K562 (cell line): ENCODE data around the gene PLA2G4F. TPM values are rescaled to one million over a fixed set of nuclear protein-coding genes. Genes with fewer than 3 reads are reported as not detected.

Source experiments
- ATAC-seq: fragments of 200-7000 bp; cut with Tn5 transposase; 3 replicates; pipeline ENCODE4 v1.9.1; 2020; ENCODE audit warnings: moderate library complexity
- BruUV-seq: library from RNA; stranded (reverse); fragments of 400-500 nt; replicated peaks from 2 replicates; lab custom pipeline; 2021; lab: Mats Ljungman, UMichigan
- CTCF ChIA-PET: fragments of 300-600 bp; formaldehyde crosslinking; extraction: SDS; loops from one replicate; lab custom pipeline; 2021; ENCODE audit warnings: low intra/inter-chr PET ratio; lab: Yijun Ruan, JAX
- POLR2A ChIA-PET: fragments of 300-600, 350-650 bp; sonication (Branson Sonifier 250); formaldehyde crosslinking; extraction: SDS; loops from one replicate; lab custom pipeline; 2021; ENCODE audit warnings: antibody characterized with exemption, inconsistent platforms; lab: Yijun Ruan, JAX
- DNase-seq, 4 experiments: peaks; one replicate each; pipeline versions ENCODE4 v3.0.0 to v3.0.0-alpha.2; 2011 to 2018; ENCODE audit warnings: low spot score in 3 of 4, mixed read lengths in 3 of 4; ENCODE audit errors: extremely low read depth in 1 of 4
- FAIRE-seq: peaks from 2 replicates; lab custom pipeline; 2011; peaks lifted over from hg19 to GRCh38; lab: Jason Lieb, UNC
- H2AFZ ChIP-seq: 2 replicates; pipeline ENCODE4 v1.6.0; 2011; ENCODE audit warnings: low read depth, low read length, control low read depth, inconsistent platforms
- H3K27ac ChIP-seq: fragments of 200-600 bp; 3 replicates; pipeline ENCODE4 v1.8.0; 2011; ENCODE audit warnings: low read depth, mild to moderate bottlenecking, control low read depth, inconsistent platforms, low read length, moderate library complexity, mixed read lengths; ENCODE audit errors: extremely low read depth
- H3K27me3 ChIP-seq, 2 experiments: fragments of 300-600 bp in 1 of 2; 2 replicates in 1 of 2; 3 replicates in 1 of 2; pipeline versions ENCODE4 v1.6.0 to v1.8.0; 2011; ENCODE audit warnings: inconsistent platforms in 2 of 2, low read length in 2 of 2, mild to moderate bottlenecking in 1 of 2, mixed read lengths in 1 of 2, moderate library complexity in 1 of 2; ENCODE audit not compliant: control insufficient read depth in 2 of 2, insufficient read depth in 2 of 2
- H3K36me3 ChIP-seq: fragments of 300-600 bp; 3 replicates; pipeline ENCODE4 v1.8.0; 2011; ENCODE audit warnings: mild to moderate bottlenecking, low read length, inconsistent platforms; ENCODE audit not compliant: control insufficient read depth, insufficient read depth
- H3K4me1 ChIP-seq, 2 experiments: fragments of 200-600 bp in 1 of 2; replicated peaks in 1 of 2; 2 replicates in 1 of 2; 3 replicates in 1 of 2; pipeline versions ENCODE4 v1.5.1 to v1.8.0; 2011; ENCODE audit warnings: inconsistent platforms in 2 of 2, low read length in 2 of 2, mild to moderate bottlenecking in 1 of 2, mixed read lengths in 1 of 2, moderate library complexity in 1 of 2; ENCODE audit not compliant: control insufficient read depth in 2 of 2, insufficient read depth in 2 of 2
- H3K4me2 ChIP-seq: 2 replicates; pipeline ENCODE4 v1.6.1; 2011; ENCODE audit warnings: low read length, control low read depth, inconsistent platforms, mixed read lengths; ENCODE audit not compliant: insufficient read depth
- H3K4me3 ChIP-seq: fragments of 200-600 bp; sonication (generic), shearing (Covaris generic); 2 replicates; pipeline ENCODE4 v1.5.1; 2016; ENCODE audit warnings: control low read depth, inconsistent platforms
- H3K79me2 ChIP-seq: fragments of 200-600 bp; 3 replicates; pipeline ENCODE4 v1.8.0; 2011; ENCODE audit warnings: low read length, inconsistent platforms; ENCODE audit not compliant: control insufficient read depth, insufficient read depth
- H3K9ac ChIP-seq, 2 experiments: 2 replicates each; pipeline versions ENCODE4 v1.6.0 to v1.6.1; 2011; ENCODE audit warnings: low read depth in 2 of 2, low read length in 2 of 2, control low read depth in 1 of 2, inconsistent platforms in 1 of 2, mild to moderate bottlenecking in 1 of 2, mixed read lengths in 1 of 2; ENCODE audit not compliant: insufficient read depth in 1 of 2
- H3K9me1 ChIP-seq: one replicate; pipeline ENCODE4 v1.6.0; 2011; ENCODE audit warnings: inconsistent platforms, mild to moderate bottlenecking, low read length, moderate library complexity; ENCODE audit not compliant: control insufficient read depth, insufficient read depth
- H3K9me3 ChIP-seq: replicated peaks from 2 replicates; pipeline ENCODE4 v1.5.1; 2011; ENCODE audit warnings: low read depth, low read length, inconsistent platforms; ENCODE audit not compliant: control insufficient read depth, insufficient read depth
- H4K20me1 ChIP-seq: replicated peaks from 2 replicates; pipeline ENCODE4 v1.6.1; 2011; ENCODE audit warnings: low read length, inconsistent platforms, mixed read lengths; ENCODE audit not compliant: control insufficient read depth, insufficient read depth
- COPS2 ChIP-seq: fragments of 450-650 bp; conservative IDR thresholded peaks from 2 replicates; pipeline ENCODE4 v1.6.1; 2016; ENCODE audit warnings: mild to moderate bottlenecking, moderate library complexity
- DPF2 ChIP-seq: fragments of 450-650 bp; IDR thresholded peaks from 2 replicates; pipeline ENCODE4 v1.6.1; 2016
- IRF2 ChIP-seq: sonication (generic); formaldehyde crosslinking; IDR thresholded peaks from 2 replicates; pipeline ENCODE4 v1.8.1; 2022; ENCODE audit warnings: mild to moderate bottlenecking, missing genetic modification reagents
- MCM2 ChIP-seq: fragments of 450-650 bp; IDR thresholded peaks from 2 replicates; pipeline ENCODE4 v1.6.1; 2017; ENCODE audit warnings: low read depth, mild to moderate bottlenecking
- RBFOX2 ChIP-seq: fragments of 200-400 bp; formaldehyde crosslinking; IDR thresholded peaks from 2 replicates; pipeline ENCODE4 v1.6.1; 2017; ENCODE audit warnings: low read depth, mild to moderate bottlenecking, low read length, moderate library complexity
- RBM25 ChIP-seq: fragments of 200-400 bp; formaldehyde crosslinking; IDR thresholded peaks from 2 replicates; pipeline ENCODE4 v1.6.1; 2018; ENCODE audit warnings: low read length, low read depth, moderate library complexity; ENCODE audit not compliant: severe bottlenecking
- ZHX1 ChIP-seq: fragments of 150-350 bp; conservative IDR thresholded peaks from 2 replicates; pipeline ENCODE4 v1.6.1; 2014; ENCODE audit warnings: low read length
- ZNF184 ChIP-seq: sonication (generic); formaldehyde crosslinking; IDR thresholded peaks from 2 replicates; pipeline ENCODE4 v1.5.0; 2020; ENCODE audit warnings: missing genetic modification reagents
- ZNF79 ChIP-seq: fragments of 250-450 bp; sonication (Bioruptor Pico); IDR thresholded peaks from 2 replicates; pipeline ENCODE4 v1.4.0; 2020; ENCODE audit warnings: low read depth, mild to moderate bottlenecking, moderate library complexity
- WGBS: fragments of 100-300 bp; shearing (Covaris generic); methylation state at CpG from one replicate; pipeline ENCODE4 v1.1.6; 2016; ENCODE audit warnings: low coverage, mixed read lengths; ENCODE audit not compliant: insufficient coverage; ENCODE audit errors: missing lambda C conversion rate; 5-methylcytosine and 5-hydroxymethylcytosine counted together
- in situ Hi-C: fragments of 300-500 bp; cut with MboI; formaldehyde crosslinking; loops from 4 replicates; pipeline ENCODE4 v1.15.0; 2018; ENCODE audit warnings: inconsistent platforms, mixed read lengths
- intact Hi-C: fragments of 100-400 bp; cut with micrococcal nuclease; formaldehyde crosslinking; loops from 2 replicates; pipeline ENCODE4 v1.14.2; 2022
- polyA plus RNA-seq, 8 experiments: library from polyadenylated mRNA; depleted of rRNA in 4 of 8; stranded (reverse) in 5 of 8; unstranded in 3 of 8; fragments of >200 nt; fragmentation: Nextera tagmentation in 2 of 8; fragmentation: Illumina TruSeq in 1 of 8; extraction: Ambion mirVana in 2 of 8; extraction: Trizol in 1 of 8; gene quantifications; 2 replicates each; pipeline versions ENCODE4 v1.2.1 to v1.2.3, GENCODE V29; 2011 to 2014; ENCODE audit warnings: inconsistent platforms in 1 of 8, missing spikeins in 1 of 8
- total RNA-seq, 7 experiments: library from RNA; depleted of rRNA in 6 of 7; stranded (reverse); fragments of >200 nt in 6 of 7; fragmentation: Illumina TruSeq in 2 of 7; extraction: Trizol in 2 of 7; gene quantifications; 2 replicates each; pipeline versions ENCODE4 v1.2.1 to v1.2.3, GENCODE V29; 2011 to 2021; ENCODE audit warnings: low replicate concordance in 1 of 7

Gene PLA2G4F
- total and polyA plus RNA-seq, 9 of the 15 experiments (the other 6 are each of a cell fraction or from before 2014, with no cell fraction given), result 0.02 TPM; not detected in 8

DNA sequence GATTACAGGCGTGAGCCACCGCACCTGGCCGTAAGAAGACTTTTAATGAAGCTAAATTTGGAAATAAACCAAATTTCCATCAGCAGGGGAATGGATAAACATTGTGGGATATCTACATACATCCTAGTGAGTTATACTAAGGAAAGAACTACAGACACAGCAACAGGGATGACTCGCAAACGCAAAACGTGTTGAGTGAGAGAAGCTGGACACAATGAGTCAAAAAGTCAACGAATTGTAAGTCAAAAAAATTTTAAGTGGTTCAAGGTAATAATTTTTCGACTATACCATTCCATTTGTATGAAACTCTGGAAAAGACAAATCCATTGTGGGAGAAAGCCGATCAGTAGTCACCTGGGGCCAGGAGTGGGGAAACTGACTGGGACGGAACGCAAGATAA lies 19.9 kb downstream of the PLA2G4F start:
- ChIA-PET CTCF (interaction anchor here (0.9 kb wide), 1 partner anchor 13 kb away, joined by 5 read pairs; no protein-coding TSS in a partner anchor), POLR2A (no interaction called here)
- no peak overlapping the region for H3K4me2 ChIP-seq
- peaks cover 0 to 34% of the 10 kb centered on the region in 2 experiments; a peak in 3 of 5 replicates for H3K27me3 ChIP-seq
- intact Hi-C loops (loop anchor here (5.0 kb wide), 2 partner anchors 54 to 251 kb away; no protein-coding TSS in a partner anchor), in situ Hi-C loops (loop anchor here (5.0 kb wide), 1 partner anchor 69 kb away; no protein-coding TSS in a partner anchor)
- FAIRE-seq (no peak), ATAC-seq (no peak), DNase-seq (no peak)
- no peak overlapping the region for H3K27ac ChIP-seq
- no peak overlapping the region for H3K9ac ChIP-seq
- no TSS peak for BruUV-seq
- no peaks in the 10 kb centered on the region for H3K9me1 ChIP-seq
- no peak overlapping the region for H2AFZ ChIP-seq
- H4K20me1 ChIP-seq, result 0 out of 2 replicates have a peak, but pooled peaks cover 4% of the 10 kb centered on the region
- no peak overlapping the region for H3K4me3 ChIP-seq
- H3K36me3 ChIP-seq, result no peaks in the 10 kb centered on the region
- H3K4me1 ChIP-seq, result peaks cover 5 to 7% of the 10 kb centered on the region in 2 experiments; a peak in 3 of 5 replicates
- H3K9me3 ChIP-seq, result no peaks in the 10 kb centered on the region
- WGBS, result 17% methylated on average over 11 of the region's 11 CpGs
- TF ChIP-seq COPS2 (no peak), DPF2 (no peak), RBM25 (no peak), ZNF79 (CRISPR knock-in tag) (no peak), ZNF184 (CRISPR knock-in tag) (no peak), IRF2 (CRISPR knock-in tag) (no peak), MCM2 (no peak), RBFOX2 (no peak), ZHX1 (no peak)
- no peaks in the 10 kb centered on the region for H3K79me2 ChIP-seq
